ENCODE measurements around the gene B3GNT3. TPM values are rescaled to one million over a fixed set of nuclear protein-coding genes. Genes with fewer than 3 reads are reported as not detected.
A peak's percentile ranks its signal among the peaks of the same experiment; 100 is the strongest.

The B3GNT3 gene
- total and polyA plus RNA-seq, 2 donors (not counting 1 experiment from before 2014, with no cell fraction given) = 0.06 TPM; not detected in 1

DNA sequence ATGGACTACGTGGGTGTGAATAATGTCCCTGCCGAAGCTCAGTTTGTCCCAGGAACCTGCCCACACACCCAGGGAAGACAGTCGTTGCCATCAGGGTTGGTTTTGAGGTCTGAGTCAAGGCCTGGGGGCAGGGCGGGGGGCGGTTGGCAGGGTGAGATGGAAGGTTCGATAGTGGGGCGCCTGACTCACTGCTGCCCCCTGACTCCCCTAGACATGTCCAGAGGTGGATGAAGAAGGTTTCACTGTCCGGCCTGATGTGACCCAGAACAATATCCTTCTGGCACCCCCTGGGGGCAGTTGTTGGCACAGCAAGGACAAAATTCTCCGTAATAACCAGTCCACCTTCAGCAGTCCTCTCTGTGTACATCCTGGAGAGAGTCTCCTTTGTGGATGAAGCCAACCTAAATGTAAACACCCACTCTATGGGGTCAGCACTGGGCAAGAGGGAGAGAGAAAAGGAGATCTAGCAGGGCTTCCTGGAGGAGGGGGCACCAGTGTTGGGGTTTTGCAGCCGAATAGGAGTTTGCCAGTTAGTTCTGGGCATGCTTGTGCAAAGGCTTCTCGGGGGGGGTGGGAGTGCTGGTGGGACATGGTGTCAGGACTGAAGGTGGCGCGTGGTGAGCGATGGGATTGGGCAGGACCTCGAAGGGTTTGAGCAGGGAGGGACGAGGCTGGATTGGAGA is 19.6 kb upstream of the B3GNT3 start:
- TF ChIP-seq, protein P1, sequence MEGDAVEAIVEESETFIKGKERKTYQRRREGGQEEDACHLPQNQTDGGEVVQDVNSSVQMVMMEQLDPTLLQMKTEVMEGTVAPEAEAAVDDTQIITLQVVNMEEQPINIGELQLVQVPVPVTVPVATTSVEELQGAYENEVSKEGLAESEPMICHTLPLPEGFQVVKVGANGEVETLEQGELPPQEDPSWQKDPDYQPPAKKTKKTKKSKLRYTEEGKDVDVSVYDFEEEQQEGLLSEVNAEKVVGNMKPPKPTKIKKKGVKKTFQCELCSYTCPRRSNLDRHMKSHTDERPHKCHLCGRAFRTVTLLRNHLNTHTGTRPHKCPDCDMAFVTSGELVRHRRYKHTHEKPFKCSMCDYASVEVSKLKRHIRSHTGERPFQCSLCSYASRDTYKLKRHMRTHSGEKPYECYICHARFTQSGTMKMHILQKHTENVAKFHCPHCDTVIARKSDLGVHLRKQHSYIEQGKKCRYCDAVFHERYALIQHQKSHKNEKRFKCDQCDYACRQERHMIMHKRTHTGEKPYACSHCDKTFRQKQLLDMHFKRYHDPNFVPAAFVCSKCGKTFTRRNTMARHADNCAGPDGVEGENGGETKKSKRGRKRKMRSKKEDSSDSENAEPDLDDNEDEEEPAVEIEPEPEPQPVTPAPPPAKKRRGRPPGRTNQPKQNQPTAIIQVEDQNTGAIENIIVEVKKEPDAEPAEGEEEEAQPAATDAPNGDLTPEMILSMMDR (IDR thresholded peaks at IDR 0.05) = peak; percentile 43
- TF ChIP-seq EZH2 (IDR thresholded peaks at IDR 0.05; ENCODE audit: borderline replicate concordance, insufficient read depth, low read depth, low read length, poor library complexity, severe bottlenecking) = no peak
- POLR2A ChIA-PET = interaction anchor here (0.6 to 3.3 kb wide), 11 partner anchors 9 to 157 kb away, joined by 3 to 18 read pairs (median 5); partner anchors contain the start of genes FCHO1, JAK3 and RPL18A
- Histone ChIP-seq H3K4me3 (ENCODE audit: control extremely low read depth in 1 of 5, extremely low read depth in 1 of 5, insufficient read depth in 1 of 5, low read depth in 2 of 5, low read length in 4 of 5) (peak overlapping the region in 1 of 5 experiments; percentile 22), H3K4me2 (replicated peaks; ENCODE audit: low read depth, low read length, poor library complexity, severe bottlenecking) (peak overlapping the region; percentile 78), H2AFZ (ENCODE audit: insufficient read depth, low read depth, low read length, poor library complexity, severe bottlenecking) (no peak overlapping the region), H3K27ac (ENCODE audit: low read length in 2 of 2) (peak overlapping the region; percentile 90), H3K27me3 (replicated peaks in 1 of 4; ENCODE audit: control extremely low read depth in 1 of 4, control insufficient read depth in 3 of 4, insufficient read depth in 4 of 4, low read length in 3 of 4) (no peaks in the 10 kb centered on the region), H3K4me1 (ENCODE audit: control insufficient read depth in 2 of 2, insufficient read depth in 2 of 2, low read length in 2 of 2) (peaks cover 42 to 49% of the 10 kb centered on the region in 2 donors), H3K79me2 (ENCODE audit: control insufficient read depth, insufficient read depth, low read length) (peaks cover 37% of the 10 kb centered on the region), H3K9ac (ENCODE audit: low read length) (no peak overlapping the region), H4K20me1 (ENCODE audit: control insufficient read depth, insufficient read depth, low read length, poor library complexity, severe bottlenecking) (peaks cover 23% of the 10 kb centered on the region), H3K9me3 (ENCODE audit: control extremely low read depth in 1 of 3, control insufficient read depth in 2 of 3, insufficient read depth in 1 of 3, low read length in 2 of 3) (no peaks in the 10 kb centered on the region), H3K36me3 (replicated peaks in 1 of 2; ENCODE audit: control extremely low read depth in 1 of 2, control insufficient read depth in 1 of 2, extremely low read depth in 1 of 2, insufficient read depth in 2 of 2, low read length in 1 of 2) (peaks cover 3 to 56% of the 10 kb centered on the region in 2 experiments)
- CTCF ChIA-PET = interaction anchor here (0.9 to 5.3 kb wide), 20 partner anchors 9 to 221 kb away, joined by 3 to 51 read pairs (median 6); partner anchors contain the start of genes B3GNT3, CCDC124, FCHO1 and MAP1S
- ATAC-seq (ENCODE audit: low read depth) (no peak), DNase-seq (peak; percentile 57)
- 96% methylated on average over 10 of the region's 16 CpGs for WGBS (ENCODE audit: insufficient coverage)
- Mint-ChIP-seq H3K9me3 (ENCODE audit: insufficient read depth) (no peaks in the 10 kb centered on the region), H3K27ac (peak overlapping the region; percentile 100), H3K4me1 (peaks cover 41% of the 10 kb centered on the region), H3K4me3 (peak overlapping the region; percentile 88), H3K27me3 (no peaks in the 10 kb centered on the region)
- intact Hi-C loops (cut with micrococcal nuclease) = no loop called here

All from B cell (primary cell).